ENCODE measurements around the gene WNT16.
"Not testable (repeated sequence)": the region's sequence is repeated elsewhere in the genome, so short reads cannot be mapped to it uniquely, and the experiment has no call there.

The WNT16 gene

GRCh38 chr7:121306565-121306964, 22.2 kb upstream of the WNT16 start:
- DNase-seq = no peak

- no peak for DNase-seq
Measured at GRCh38 chr7:121307021-121307574, 21.7 kb upstream of the WNT16 start.

- DNase-seq = no peak
Measured at GRCh38 chr7:121313220-121313792, 15.5 kb upstream of the WNT16 start.

- DNase-seq = no peak
Measured at GRCh38 chr7:121313793-121314676, 14.8 kb upstream of the WNT16 start.

GRCh38 chr7:121315170-121315569, 13.6 kb upstream of the WNT16 start:
- DNase-seq = not testable (repeated sequence)

- DNase-seq = no peak
Measured at GRCh38 chr7:121322460-121322859, 6.3 kb upstream of the WNT16 start.

GRCh38 chr7:121323515-121324302, 5.1 kb upstream of the WNT16 start:
- DNase-seq = no peak

GRCh38 chr7:121327671-121328070, 1.1 kb upstream of the WNT16 start:
- no peak for DNase-seq

- no peak for DNase-seq
Measured at GRCh38 chr7:121329191-121330052, 622 bp downstream of the WNT16 start.

- DNase-seq = no peak
Measured at GRCh38 chr7:121330053-121330833, 1.4 kb downstream of the WNT16 start.

- no peak for DNase-seq
Measured at GRCh38 chr7:121331048-121331447, 2.2 kb downstream of the WNT16 start.

GRCh38 chr7:121331574-121331973, 2.8 kb downstream of the WNT16 start:
- no peak for DNase-seq

GRCh38 chr7:121334376-121334775, 5.6 kb downstream of the WNT16 start:
- DNase-seq = no peak

GRCh38 chr7:121334875-121335648, 6.3 kb downstream of the WNT16 start:
- DNase-seq = no peak

- no peak for DNase-seq
Measured at GRCh38 chr7:121336579-121336978, 7.8 kb downstream of the WNT16 start.

GRCh38 chr7:121337398-121337797, 8.6 kb downstream of the WNT16 start:
- DNase-seq = no peak

- DNase-seq = no peak
Measured at GRCh38 chr7:121339082-121339481, 10.3 kb downstream of the WNT16 start.

- no peak for DNase-seq
Measured at GRCh38 chr7:121341933-121342332, 13.1 kb downstream of the WNT16 start.

- no peak for DNase-seq
Measured at GRCh38 chr7:121342631-121343030, 13.8 kb downstream of the WNT16 start.

GRCh38 chr7:121343302-121343701, 14.5 kb downstream of the WNT16 start:
- no peak for DNase-seq

- DNase-seq = no peak
Measured at GRCh38 chr7:121344093-121344492, 15.3 kb downstream of the WNT16 start.

Data from activated CD4-positive, CD25-positive, alpha-beta regulatory T cell treated with anti-CD3 and anti-CD28 coated beads, Interleukin-2, amount 50 U/mL, for 72 hours (primary cell).